Activated T-cell treated with anti-CD3 and anti-CD28 coated beads, Interleukin-2, amount 50 U/mL, for 72 hours (primary cell): ENCODE data around the gene AGBL3. TPM values are rescaled to one million over a fixed set of nuclear protein-coding genes. Genes with fewer than 3 reads are reported as not detected.
"Not testable (repeated sequence)": the region's sequence is repeated elsewhere in the genome, so short reads cannot be mapped to it uniquely, and the experiment has no call there.

Experiments used
- ATAC-seq, 2 donors: fragments of 150-1000 bp; cut with Tn5 transposase; replicated peaks in 1 of 2; 2 replicates each; pipeline ENCODE4 v1.10.0; 2021; ENCODE audit warnings: moderate library complexity in 2 of 2, mild to moderate bottlenecking in 1 of 2
- DNase-seq, 2 donors: peaks; one replicate each; pipeline ENCODE4 v3.0.0; 2021 to 2022; ENCODE audit warnings: mixed read lengths in 1 of 2
- H3K27ac Mint-ChIP-seq: one replicate; pipeline ENCODE4 v1.8.0; 2022; ENCODE audit warnings: mild to moderate bottlenecking, moderate library complexity, mixed read lengths
- H3K27me3 Mint-ChIP-seq: one replicate; pipeline ENCODE4 v1.8.0; 2022; ENCODE audit warnings: low read depth, mixed read lengths
- H3K36me3 Mint-ChIP-seq, 2 donors: one replicate each; pipeline ENCODE4 v1.8.0; 2022; ENCODE audit warnings: mixed read lengths in 2 of 2, mild to moderate bottlenecking in 1 of 2; ENCODE audit not compliant: insufficient read depth in 2 of 2
- H3K4me1 Mint-ChIP-seq: one replicate; pipeline ENCODE4 v1.8.0; 2022; ENCODE audit warnings: low read depth, mixed read lengths
- H3K4me3 Mint-ChIP-seq, 2 donors: one replicate each; pipeline ENCODE4 v1.8.0; 2022; ENCODE audit warnings: mild to moderate bottlenecking in 2 of 2, mixed read lengths in 2 of 2, moderate library complexity in 2 of 2
- H3K9me3 Mint-ChIP-seq, 2 donors: one replicate each; pipeline ENCODE4 v1.8.0; 2022; ENCODE audit warnings: mixed read lengths in 2 of 2
- total RNA-seq, 2 donors: library from RNA; stranded (reverse); gene quantifications; one replicate each; pipeline ENCODE4 v1.2.3, GENCODE V29; 2022

Gene AGBL3
- total RNA-seq, 2 donors from 2014 or later: 2.4 to 3.8 TPM

DNA sequence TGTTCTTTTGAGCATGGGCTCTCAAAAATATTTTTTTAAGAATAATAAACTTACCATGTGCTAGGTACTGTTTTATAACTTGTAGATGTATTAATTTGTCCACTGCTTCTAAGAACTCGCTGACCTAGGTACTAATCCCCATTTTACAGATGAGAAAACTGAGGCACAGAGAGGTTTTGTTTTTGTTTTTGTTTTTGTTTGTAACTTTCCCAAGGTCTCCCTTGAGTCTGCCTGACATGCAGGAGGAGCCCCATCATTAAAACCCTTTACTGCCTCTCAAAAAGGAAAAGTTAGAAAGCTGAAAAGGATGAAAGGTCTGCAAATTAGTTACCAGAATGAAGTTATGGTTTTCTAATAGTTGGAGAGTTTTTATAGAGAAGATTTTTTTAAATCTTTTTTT, 38.5 kb upstream of the AGBL3 start:
- no peaks in the 10 kb centered on the region for H3K27me3 Mint-ChIP-seq
- ATAC-seq (no peak), DNase-seq (no peak)
- H3K9me3 Mint-ChIP-seq: no peaks in the 10 kb centered on the region
- H3K36me3 Mint-ChIP-seq: no peaks in the 10 kb centered on the region
- H3K27ac Mint-ChIP-seq: no peak overlapping the region
- peaks cover 17% of the 10 kb centered on the region for H3K4me1 Mint-ChIP-seq
- no peak overlapping the region for H3K4me3 Mint-ChIP-seq

DNA sequence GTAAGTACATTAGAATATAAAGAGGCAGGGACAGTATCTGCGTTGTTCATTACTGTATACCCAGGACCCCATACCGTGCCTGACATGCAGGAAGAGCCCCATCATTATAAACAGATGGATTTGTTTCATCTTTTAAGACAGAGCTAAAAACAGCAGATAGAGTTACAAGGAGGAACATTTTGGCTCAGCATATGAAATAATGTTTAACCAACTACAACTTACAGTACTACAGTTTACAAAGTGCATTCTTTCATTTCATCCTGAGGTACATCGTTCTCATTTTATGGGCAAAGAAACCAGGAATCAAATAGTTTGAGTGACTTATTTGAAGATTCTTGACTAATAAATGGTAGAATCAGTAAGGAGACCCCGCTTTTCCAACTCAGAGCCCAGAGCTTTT, 38.1 kb upstream of the AGBL3 start:
- DNase-seq (no peak), ATAC-seq (no peak)
- Mint-ChIP-seq H3K9me3 (no peaks in the 10 kb centered on the region), H3K27ac (no peak overlapping the region), H3K4me3 (no peak overlapping the region), H3K36me3 (no peaks in the 10 kb centered on the region), H3K4me1 (peaks cover 17% of the 10 kb centered on the region), H3K27me3 (no peaks in the 10 kb centered on the region)

DNA sequence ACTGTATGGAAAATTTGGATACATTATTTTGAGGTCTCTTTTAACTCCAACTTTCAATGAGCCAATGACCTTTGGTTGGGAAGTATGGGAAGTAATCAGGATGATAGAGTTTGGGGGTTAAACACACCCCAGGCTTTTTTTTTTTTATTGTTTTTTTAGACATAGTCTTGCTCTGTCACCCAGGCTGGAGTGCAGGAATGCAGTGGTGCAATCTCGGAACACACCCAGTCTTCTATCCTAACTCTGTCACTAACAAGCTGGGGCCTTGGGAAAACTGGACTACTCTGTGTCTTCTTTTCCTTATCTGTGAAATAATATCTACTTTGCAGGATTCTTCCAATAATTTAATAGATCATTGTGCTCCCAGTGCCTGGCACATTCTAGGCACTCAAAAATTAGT, 37.6 kb upstream of the AGBL3 start:
- Mint-ChIP-seq H3K27me3 (no peaks in the 10 kb centered on the region), H3K4me3 (no peak overlapping the region), H3K36me3 (no peaks in the 10 kb centered on the region), H3K4me1 (peaks cover 17% of the 10 kb centered on the region), H3K9me3 (no peaks in the 10 kb centered on the region), H3K27ac (no peak overlapping the region)
- DNase-seq (no peak), ATAC-seq (no peak)

DNA sequence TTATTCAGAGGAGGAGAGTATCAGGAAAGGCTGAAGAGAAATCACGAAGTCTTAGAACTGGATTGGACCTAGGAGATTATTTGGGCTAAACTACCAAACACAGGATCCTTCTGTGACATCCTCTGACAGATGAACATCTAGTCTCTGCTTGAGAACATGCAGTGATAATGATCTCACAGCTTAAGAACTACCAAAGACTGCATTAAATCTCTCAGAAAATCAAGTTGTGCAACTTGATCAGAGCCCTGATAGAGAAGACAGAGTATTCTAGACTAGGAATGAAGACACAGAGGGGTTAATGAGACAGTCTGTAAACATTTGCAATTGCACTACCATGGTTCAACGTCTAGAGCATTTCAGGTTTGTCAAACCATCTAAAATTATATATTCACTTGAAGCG, 37.1 kb upstream of the AGBL3 start:
- no peak overlapping the region for H3K4me3 Mint-ChIP-seq
- no peaks in the 10 kb centered on the region for H3K27me3 Mint-ChIP-seq
- ATAC-seq: no peak
- no peaks in the 10 kb centered on the region for H3K36me3 Mint-ChIP-seq
- no peaks in the 10 kb centered on the region for H3K9me3 Mint-ChIP-seq
- peaks cover 17% of the 10 kb centered on the region for H3K4me1 Mint-ChIP-seq
- no peak for DNase-seq
- no peak overlapping the region for H3K27ac Mint-ChIP-seq

DNA sequence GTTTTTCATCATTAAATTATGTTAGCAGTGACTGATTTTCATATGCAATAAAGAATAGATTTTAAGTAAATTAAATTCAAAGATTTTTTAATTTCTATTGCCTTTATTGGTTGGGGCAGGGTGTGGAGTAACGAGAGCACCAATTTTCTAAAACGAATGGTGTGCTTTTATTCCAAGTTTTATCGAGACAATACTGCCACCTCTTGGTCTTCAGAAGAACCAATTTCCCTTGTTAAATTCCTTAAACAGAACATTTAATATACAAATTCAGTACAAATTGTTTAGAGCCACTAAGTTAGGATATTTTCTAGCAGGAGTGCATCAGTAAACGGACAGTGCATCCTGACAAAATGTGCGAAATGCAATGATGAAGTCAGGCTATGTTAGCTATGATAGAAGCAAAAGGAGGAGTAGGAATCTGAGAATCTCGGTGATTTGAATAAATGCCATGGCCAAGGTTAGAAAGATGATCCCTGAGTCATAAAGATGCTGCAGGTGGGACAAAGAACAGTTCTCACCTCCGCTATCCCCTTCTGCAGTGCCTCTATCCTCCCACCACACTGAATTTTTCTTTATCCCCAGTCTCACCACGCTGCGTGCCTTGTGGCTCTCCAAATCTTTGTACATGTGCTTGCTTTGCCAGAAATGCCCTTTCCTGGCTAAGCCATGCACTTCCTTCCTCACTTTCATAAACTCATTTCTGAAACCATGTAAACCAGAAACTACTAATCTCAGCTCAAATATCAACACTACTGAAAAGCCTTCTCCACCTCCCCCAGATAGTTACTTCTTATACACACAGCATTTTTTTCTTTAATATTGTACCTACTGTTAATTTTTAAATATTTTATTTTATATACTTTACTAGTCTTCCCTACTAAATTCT, 31.9 kb upstream of the AGBL3 start:
- DNase-seq (no peak), ATAC-seq (no peak)
- Mint-ChIP-seq H3K27ac (no peak overlapping the region), H3K9me3 (no peaks in the 10 kb centered on the region), H3K36me3 (no peaks in the 10 kb centered on the region), H3K4me3 (no peak overlapping the region), H3K4me1 (no peaks in the 10 kb centered on the region), H3K27me3 (no peaks in the 10 kb centered on the region)

DNA sequence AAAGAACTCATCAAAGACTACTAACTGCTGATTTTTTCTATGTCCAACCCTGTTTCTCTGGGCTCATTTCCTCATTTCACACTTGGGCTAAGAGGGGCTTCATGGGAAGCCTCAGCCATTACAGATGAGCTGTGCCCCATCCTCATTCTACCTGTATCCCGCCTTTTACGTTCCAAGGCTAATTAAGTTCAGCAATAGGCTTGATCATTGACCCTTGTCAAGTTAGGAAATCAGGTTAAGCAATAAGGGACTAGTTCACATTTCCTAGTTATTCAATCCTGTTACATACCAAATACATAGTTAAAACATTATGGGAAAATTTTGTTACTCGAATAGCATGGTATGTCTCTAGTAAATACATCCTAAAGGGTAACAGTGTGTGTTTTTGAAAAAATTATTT, 29.3 kb upstream of the AGBL3 start:
- no peaks in the 10 kb centered on the region for H3K4me1 Mint-ChIP-seq

DNA sequence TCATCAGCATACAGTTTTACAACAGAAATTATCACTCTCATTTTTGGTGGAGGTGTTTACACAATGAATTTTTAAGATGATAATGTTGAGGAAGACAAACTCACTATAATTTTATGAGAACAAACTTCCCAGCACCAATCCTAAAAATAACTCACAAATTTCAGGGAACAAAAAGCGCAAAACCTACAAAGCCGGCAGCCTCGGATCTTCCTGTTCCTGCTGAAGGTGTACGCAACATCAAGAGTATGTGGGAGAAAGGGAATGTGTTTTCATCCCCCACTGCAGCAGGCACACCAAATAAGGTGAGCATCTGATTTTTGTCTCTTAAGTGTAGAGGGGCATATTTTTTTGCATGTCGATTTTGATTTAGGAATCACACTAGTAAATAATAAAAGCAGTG, 26.5 kb upstream of the AGBL3 start:
- Mint-ChIP-seq H3K27ac (no peak overlapping the region), H3K27me3 (peaks cover 7% of the 10 kb centered on the region), H3K9me3 (no peaks in the 10 kb centered on the region), H3K4me3 (no peak overlapping the region), H3K4me1 (no peaks in the 10 kb centered on the region), H3K36me3 (no peaks in the 10 kb centered on the region)
- DNase-seq: no peak
- ATAC-seq: no peak

More for the DNA sequence above, 29.3 kb upstream of the AGBL3 start:
- H3K36me3 Mint-ChIP-seq: no peaks in the 10 kb centered on the region
- no peaks in the 10 kb centered on the region for H3K9me3 Mint-ChIP-seq
- ATAC-seq (no peak), DNase-seq (no peak)
- no peaks in the 10 kb centered on the region for H3K27me3 Mint-ChIP-seq
- no peak overlapping the region for H3K27ac Mint-ChIP-seq
- no peak overlapping the region for H3K4me3 Mint-ChIP-seq

DNA sequence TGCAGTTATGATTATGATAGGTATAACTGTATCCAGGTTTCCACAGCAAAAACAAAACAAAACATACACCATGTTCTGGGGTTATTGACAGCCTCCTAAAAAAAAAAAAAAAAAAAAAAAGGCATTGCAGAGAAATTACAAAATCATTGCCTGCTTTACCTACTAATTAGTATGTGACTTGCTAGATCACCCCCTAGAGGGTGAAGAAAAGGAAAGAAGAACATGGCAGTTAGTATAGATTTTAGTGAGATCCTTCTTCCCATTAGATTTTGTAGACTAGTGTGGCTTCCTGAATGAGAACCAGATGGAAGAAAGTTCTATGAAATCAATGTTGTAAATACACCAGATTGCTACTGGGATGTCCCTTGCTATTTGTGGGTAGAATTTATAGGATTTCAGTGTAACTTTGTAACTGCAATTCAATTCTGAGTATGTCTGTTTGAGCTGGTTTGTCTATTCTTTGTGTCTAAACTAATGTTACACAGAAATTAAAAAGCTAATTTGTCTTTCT, 24.0 kb upstream of the AGBL3 start:
- no peak overlapping the region for H3K4me3 Mint-ChIP-seq
- no peaks in the 10 kb centered on the region for H3K4me1 Mint-ChIP-seq
- H3K27me3 Mint-ChIP-seq: peaks cover 7% of the 10 kb centered on the region
- ATAC-seq (no peak), DNase-seq (no peak)
- H3K27ac Mint-ChIP-seq: no peak overlapping the region
- no peaks in the 10 kb centered on the region for H3K9me3 Mint-ChIP-seq
- H3K36me3 Mint-ChIP-seq: no peaks in the 10 kb centered on the region

DNA sequence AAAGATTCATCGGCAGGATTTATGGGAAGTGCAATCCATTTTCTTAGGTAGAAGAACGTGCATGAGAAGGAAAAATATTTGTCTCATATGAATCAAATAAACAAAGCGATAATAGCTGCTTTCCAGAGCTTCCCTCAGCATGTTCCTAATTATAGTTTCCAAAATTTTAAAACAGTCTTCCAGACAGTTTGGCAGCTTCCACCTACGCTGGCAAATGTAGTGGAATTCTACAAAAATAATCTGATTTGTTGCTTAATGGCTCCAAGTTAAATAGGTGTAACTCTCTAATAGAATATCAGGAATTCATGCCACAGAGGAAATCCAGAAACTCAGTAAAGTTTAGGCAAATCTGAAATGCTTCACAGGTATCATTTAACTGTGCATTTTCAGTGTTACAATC, 23.3 kb upstream of the AGBL3 start:
- Mint-ChIP-seq H3K36me3 (no peaks in the 10 kb centered on the region), H3K27ac (no peak overlapping the region), H3K4me1 (no peaks in the 10 kb centered on the region), H3K9me3 (no peaks in the 10 kb centered on the region), H3K4me3 (no peak overlapping the region), H3K27me3 (peaks cover 7% of the 10 kb centered on the region)
- DNase-seq (no peak), ATAC-seq (no peak)

DNA sequence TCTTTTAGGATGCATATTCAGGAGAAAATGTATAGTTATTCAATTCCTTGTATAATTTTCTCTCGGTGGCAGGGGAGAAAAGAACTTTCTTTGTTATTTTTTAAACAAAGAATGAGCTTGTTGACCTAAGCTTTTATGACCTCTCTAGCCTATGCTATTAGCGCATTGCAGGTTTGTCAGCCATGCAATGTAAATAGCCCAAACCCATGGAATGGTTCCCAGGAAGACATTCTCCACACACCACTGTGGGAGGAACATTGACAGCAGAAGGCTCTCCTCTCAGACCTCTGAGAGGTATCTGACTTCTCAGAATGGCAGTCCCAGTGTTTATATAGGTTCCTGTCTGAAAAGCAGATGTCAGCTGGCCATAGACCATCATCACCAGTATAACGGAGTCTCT, 19.6 kb upstream of the AGBL3 start:
- Mint-ChIP-seq H3K4me3 (no peak overlapping the region), H3K27me3 (peaks cover 7% of the 10 kb centered on the region), H3K27ac (no peak overlapping the region), H3K36me3 (no peaks in the 10 kb centered on the region), H3K4me1 (no peaks in the 10 kb centered on the region), H3K9me3 (no peaks in the 10 kb centered on the region)
- no peak for ATAC-seq
- no peak for DNase-seq

DNA sequence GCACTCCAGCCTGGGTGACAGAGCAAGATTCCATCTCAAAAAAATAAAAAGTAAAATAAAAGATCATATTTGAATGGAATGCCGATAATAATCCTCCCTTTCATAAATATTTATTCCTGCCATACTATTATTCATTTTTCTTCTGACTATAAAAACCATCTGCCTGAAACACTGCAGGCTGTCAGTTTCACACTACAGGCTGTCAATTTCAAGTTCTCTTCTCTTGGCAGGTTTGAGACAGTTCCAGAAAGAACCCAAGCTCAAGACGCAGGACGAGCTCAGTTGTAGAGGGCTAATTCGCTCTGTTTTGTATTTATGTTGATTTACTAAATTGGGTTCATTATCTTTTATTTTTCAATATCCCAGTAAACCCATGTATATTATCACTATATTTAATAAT, 18.2 kb upstream of the AGBL3 start:
- no peak for ATAC-seq
- no peaks in the 10 kb centered on the region for H3K4me1 Mint-ChIP-seq
- H3K27me3 Mint-ChIP-seq: peaks cover under 1% of the 10 kb centered on the region
- DNase-seq: no peak
- no peak overlapping the region for H3K27ac Mint-ChIP-seq
- no peak overlapping the region for H3K4me3 Mint-ChIP-seq
- H3K36me3 Mint-ChIP-seq: no peaks in the 10 kb centered on the region
- H3K9me3 Mint-ChIP-seq: no peaks in the 10 kb centered on the region

DNA sequence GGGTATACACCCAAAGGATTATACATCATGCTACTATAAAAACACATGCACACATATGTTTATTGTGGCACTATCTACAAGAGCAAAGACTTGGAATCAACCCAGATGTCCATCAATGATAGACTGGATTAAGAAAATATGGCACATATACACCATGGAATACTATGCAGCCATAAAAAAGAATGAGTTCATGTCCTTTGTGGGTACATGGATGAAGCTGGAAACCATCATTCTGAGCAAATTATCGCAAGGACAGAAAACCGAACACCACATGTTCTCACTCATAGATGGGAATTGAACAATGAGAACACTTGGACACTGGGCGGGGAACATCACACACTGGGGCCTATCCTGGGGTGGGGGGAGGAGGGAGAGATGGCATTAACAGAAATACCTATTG, 4.7 kb upstream of the AGBL3 start:
- H3K27me3 Mint-ChIP-seq, H3K27ac Mint-ChIP-seq, H3K36me3 Mint-ChIP-seq, DNase-seq, ATAC-seq, H3K9me3 Mint-ChIP-seq, H3K4me3 Mint-ChIP-seq: not testable (repeated sequence)
- H3K4me1 Mint-ChIP-seq: peaks cover 11% of the 10 kb centered on the region

DNA sequence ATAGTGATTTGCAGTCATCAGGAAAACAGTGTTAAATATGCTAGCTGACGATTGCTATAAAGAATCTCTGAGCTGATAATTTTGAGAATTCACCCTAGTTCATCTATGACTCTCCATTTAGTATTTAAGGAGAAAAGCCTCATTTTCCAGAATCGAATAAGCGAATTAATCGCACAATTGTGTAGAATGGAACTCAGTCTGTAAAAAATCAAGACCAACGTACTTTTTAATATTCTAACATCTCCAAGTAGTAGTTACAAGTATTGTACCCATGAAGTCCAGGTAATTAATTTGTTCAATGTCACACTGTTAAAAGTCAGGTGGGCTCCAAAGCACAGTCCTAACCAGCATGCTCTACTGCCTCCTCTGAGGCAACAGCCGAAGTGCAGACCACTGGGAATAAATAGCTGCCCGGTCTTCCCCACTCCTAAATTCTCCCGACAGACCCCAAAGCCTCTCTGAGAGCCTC, 380 bp upstream of the AGBL3 start:
- ATAC-seq: peak; percentile 54 to 55
- peaks cover 3 to 7% of the 10 kb centered on the region in 2 donors for H3K36me3 Mint-ChIP-seq
- no peaks in the 10 kb centered on the region for H3K27me3 Mint-ChIP-seq
- H3K27ac Mint-ChIP-seq: peak overlapping the region; percentile 98
- DNase-seq: no peak
- peaks cover 0 to 1% of the 10 kb centered on the region in 2 donors for H3K9me3 Mint-ChIP-seq
- peak overlapping the region; percentile 97 for H3K4me3 Mint-ChIP-seq
- peaks cover 33% of the 10 kb centered on the region for H3K4me1 Mint-ChIP-seq

DNA sequence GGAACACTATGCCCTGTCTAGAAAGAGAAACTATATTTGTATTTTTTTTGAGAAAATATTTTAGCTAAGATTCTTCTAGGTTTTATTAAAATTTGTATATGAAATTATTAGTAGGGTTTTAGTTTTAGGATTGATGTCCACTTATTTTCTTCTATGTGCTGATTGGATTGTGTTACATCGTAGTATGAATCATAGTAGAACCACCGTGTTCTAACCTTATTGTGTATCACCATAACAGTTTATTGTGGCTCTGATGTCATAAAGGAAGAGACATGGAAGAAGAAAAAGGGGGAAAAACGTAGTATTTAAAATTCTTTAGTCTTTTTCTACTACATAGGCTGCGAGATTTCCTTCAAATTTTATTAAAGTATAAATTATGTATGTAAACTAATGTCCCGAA, 1.9 kb downstream of the AGBL3 start:
- Mint-ChIP-seq H3K27me3 (no peaks in the 10 kb centered on the region), H3K4me3 (peak overlapping the region; percentile 34 to 55), H3K36me3 (peaks cover 1 to 7% of the 10 kb centered on the region in 2 donors), H3K9me3 (no peaks in the 10 kb centered on the region), H3K27ac (no peak overlapping the region), H3K4me1 (peaks cover 54% of the 10 kb centered on the region)
- DNase-seq (no peak), ATAC-seq (no peak)
